ENCODE measurements around the gene GPR87.

GPR87 gene

DNA sequence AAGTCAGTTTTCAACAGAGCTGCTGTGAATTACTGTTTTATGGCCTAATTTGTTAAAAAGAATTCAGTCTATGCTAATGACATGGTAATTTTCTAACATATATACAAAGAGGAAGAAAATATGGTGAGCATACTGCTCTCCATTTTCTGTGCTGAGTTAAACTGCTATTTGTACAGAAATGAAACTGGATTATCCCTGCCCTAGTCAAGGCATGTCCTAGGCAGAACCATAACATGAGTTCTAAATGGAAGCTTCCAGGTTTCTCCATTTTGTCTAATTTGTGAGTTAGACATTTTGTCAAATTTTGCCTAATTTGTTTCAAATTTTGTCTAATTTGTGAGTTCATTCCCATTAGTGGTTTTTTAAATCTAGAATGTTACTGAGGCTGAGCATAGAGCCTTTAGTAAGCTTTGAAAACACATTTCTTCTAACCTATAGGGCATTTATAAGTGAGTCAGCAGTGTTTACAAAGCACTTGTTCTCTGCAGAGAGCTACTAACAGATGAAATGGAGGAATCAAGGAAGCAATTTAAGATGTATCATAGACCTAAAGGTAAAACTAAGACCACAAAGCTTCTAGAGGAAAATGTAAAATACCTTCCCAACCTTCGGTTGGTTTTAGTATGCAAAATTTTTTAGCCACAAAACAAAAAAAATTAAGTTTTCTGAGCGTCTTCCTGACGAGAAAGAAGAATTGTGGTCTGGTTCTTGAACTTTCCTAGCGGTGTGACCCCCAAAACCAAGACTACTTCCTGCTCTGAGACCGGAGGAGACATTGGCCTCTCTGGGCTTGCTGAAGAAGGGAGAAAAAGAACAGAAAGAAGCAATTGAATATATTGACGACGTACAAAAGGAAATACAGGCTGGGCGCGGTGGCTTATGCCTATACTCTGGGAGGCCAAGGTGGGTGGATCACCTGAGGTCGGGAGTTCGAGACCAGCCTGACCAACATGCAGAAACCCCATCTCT, 48.1 kb downstream of the GPR87 start:
- TF ChIP-seq, protein P1, sequence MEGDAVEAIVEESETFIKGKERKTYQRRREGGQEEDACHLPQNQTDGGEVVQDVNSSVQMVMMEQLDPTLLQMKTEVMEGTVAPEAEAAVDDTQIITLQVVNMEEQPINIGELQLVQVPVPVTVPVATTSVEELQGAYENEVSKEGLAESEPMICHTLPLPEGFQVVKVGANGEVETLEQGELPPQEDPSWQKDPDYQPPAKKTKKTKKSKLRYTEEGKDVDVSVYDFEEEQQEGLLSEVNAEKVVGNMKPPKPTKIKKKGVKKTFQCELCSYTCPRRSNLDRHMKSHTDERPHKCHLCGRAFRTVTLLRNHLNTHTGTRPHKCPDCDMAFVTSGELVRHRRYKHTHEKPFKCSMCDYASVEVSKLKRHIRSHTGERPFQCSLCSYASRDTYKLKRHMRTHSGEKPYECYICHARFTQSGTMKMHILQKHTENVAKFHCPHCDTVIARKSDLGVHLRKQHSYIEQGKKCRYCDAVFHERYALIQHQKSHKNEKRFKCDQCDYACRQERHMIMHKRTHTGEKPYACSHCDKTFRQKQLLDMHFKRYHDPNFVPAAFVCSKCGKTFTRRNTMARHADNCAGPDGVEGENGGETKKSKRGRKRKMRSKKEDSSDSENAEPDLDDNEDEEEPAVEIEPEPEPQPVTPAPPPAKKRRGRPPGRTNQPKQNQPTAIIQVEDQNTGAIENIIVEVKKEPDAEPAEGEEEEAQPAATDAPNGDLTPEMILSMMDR (IDR thresholded peaks at IDR 0.05; ENCODE audit: low read depth, low read length, missing control alignments): no peak
- no peak overlapping the region for H3K4me3 ChIP-seq (ENCODE audit: low read depth, low read length)
- peak; percentile 64 for DNase-seq (ENCODE audit: low read depth)

DNA sequence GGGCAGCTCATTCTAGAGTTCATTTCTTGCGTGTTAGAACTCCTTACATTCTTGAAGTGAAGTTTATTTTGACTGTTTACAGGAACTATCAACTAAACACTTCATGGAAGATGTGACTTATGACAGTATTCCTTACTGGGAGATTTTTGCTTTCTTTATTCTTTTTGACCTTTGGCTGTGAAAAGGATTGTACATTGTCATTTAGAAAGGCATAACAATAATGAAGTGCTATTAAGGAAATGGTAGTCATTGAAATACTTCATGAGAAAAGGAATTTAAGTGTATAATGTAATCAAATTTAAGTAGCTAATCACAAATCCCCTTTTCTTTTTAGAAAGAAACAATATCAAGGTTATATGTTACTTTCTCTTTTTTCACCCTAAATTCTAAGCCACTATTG, 49.6 kb downstream of the GPR87 start:
- H3K4me3 ChIP-seq (ENCODE audit: low read depth, low read length): no peak overlapping the region
- TF ChIP-seq, protein P1 (IDR thresholded peaks at IDR 0.05; ENCODE audit: low read depth, low read length, missing control alignments): no peak
- DNase-seq (ENCODE audit: low read depth): no peak

DNA sequence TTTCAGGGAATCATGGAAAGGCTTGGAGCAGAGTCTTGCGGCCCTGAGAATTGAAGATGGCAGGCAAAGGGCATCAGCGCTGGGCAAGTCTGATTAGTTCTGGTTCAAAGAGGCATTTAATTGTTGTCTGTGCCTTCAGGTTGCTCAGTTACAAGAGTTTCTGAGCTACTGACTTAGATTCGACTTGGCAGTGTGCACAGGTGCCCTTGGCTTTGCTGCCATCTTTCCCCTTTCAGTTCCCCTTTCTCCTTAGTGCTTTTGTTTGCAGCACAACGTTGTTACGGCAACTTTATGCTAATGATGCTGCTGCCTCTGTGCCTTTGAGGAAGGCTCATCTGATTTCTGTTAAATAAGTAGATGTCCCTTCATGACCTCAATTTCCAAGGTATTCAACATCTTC, 50.8 kb downstream of the GPR87 start:
- TF ChIP-seq, protein P1 (IDR thresholded peaks at IDR 0.05; ENCODE audit: low read depth, low read length, missing control alignments): no peak
- H3K4me3 ChIP-seq (ENCODE audit: low read depth, low read length): no peak overlapping the region
- peak; percentile 77 for DNase-seq (ENCODE audit: low read depth)

DNA sequence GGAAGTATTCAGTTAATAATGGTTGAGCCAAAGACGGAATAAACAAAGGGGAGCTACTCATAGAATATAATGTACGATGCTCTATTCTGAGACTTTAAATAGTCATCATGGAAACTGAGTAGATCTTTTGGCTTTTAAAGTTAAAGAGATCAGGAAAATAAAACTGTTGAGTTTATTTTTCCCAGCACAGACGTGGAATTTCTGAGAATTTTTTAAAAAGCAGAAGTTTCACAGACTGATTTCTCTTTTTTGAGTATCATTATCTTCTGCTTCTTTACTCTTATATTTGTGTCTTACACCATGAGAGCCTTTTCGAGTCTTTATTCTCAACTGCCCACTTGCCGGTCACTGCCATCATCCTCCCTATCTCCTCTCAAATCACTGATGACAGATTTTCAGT, 51.5 kb downstream of the GPR87 start:
- no peak for DNase-seq (ENCODE audit: low read depth)
- no peak overlapping the region for H3K4me3 ChIP-seq (ENCODE audit: low read depth, low read length)
- TF ChIP-seq, protein P1 (IDR thresholded peaks at IDR 0.05; ENCODE audit: low read depth, low read length, missing control alignments): no peak

DNA sequence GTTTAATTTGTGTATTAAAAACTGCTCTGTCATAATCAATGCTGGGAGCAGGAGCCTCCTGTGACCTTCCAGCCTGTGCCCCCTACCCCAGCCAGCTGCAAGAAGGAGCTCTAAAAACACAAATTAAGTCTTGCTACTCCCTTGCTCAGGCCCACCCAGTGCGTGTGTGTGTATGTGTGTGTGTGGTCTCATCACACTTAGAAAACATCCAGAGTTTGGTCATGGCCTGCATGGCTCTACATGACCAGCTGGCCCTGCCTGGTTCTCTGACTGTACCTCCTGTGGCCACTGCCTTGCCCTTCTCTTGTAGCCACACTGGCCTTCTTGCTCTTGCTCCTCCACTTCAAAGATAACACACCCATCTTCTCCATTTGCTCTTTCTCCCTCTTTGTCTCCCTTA, 52.0 kb downstream of the GPR87 start:
- H3K4me3 ChIP-seq (ENCODE audit: low read depth, low read length): no peak overlapping the region
- no peak for DNase-seq (ENCODE audit: low read depth)
- TF ChIP-seq, protein P1 (IDR thresholded peaks at IDR 0.05; ENCODE audit: low read depth, low read length, missing control alignments): no peak

DNA sequence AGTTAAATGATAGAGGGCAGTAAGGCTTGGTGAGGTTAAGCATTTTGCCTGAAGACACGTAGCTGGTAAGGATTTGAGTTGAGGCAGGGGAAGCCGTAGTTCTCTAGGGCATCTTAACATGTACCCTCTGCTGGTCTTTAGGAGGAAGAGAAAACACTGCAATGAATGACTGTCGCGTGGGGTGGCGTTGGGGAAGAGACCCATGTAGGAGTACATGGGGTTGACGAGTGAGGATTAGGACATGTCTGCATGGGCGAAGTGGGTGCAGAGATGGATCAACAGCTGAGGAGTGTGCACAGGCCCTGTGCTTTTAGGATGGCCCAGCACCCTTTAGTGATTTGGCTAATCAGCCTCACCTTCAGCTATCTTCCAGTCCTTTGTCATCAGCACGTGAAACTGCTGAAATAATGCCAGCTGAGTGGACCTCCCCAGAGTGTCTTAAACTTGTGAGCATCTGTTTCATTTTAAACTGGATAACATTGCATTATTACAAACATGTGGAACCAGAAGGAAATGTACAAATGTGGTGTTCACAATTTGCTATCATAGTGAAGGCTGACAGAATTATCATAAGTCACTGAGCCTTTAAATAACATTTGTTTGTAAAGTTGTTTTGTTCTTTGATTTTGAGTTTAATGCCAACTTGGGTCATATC, 53.6 kb downstream of the GPR87 start:
- TF ChIP-seq, protein P1 (IDR thresholded peaks at IDR 0.05; ENCODE audit: low read depth, low read length, missing control alignments): no peak
- no peak overlapping the region for H3K4me3 ChIP-seq (ENCODE audit: low read depth, low read length)
- DNase-seq (ENCODE audit: low read depth): no peak
